ENCODE measurements around the gene KATNAL2. TPM values are rescaled to one million over a fixed set of nuclear protein-coding genes. Genes with fewer than 3 reads are reported as not detected.
A peak's percentile ranks its signal among the peaks of the same experiment; 100 is the strongest.

The KATNAL2 gene
- total RNA-seq, 2 donors from 2014 or later: 1.3 to 2.2 TPM

GRCh38 chr18:47081578-47081977 lies 164.2 kb downstream of the KATNAL2 start:
- H3K27me3 ChIP-seq: no peaks in the 10 kb centered on the region
- no peak for TF ChIP-seq CTCF (IDR thresholded peaks at IDR 0.05)
- no peak for DNase-seq
- no peak overlapping the region for H3K4me3 ChIP-seq
- no peaks in the 10 kb centered on the region for H3K4me1 ChIP-seq
- no peaks in the 10 kb centered on the region for H3K9me3 ChIP-seq
- no peak overlapping the region for H3K9ac ChIP-seq (ENCODE audit: low read depth in 2 of 2, low read length in 2 of 2)
- no peak overlapping the region for H3K27ac ChIP-seq
- H3K36me3 ChIP-seq: no peaks in the 10 kb centered on the region
- intact Hi-C loops (cut with DNase I): no loop called here

GRCh38 chr18:47087676-47088075 lies 170.3 kb downstream of the KATNAL2 start:
- no peak for TF ChIP-seq CTCF (IDR thresholded peaks at IDR 0.05)
- H3K36me3 ChIP-seq: no peaks in the 10 kb centered on the region
- no peak for DNase-seq
- H3K4me3 ChIP-seq: no peak overlapping the region
- no peaks in the 10 kb centered on the region for H3K4me1 ChIP-seq
- H3K27ac ChIP-seq: no peak overlapping the region
- H3K27me3 ChIP-seq: no peaks in the 10 kb centered on the region
- intact Hi-C loops (cut with DNase I): no loop called here
- no peak overlapping the region for H3K9ac ChIP-seq (ENCODE audit: low read depth in 2 of 2, low read length in 2 of 2)
- no peaks in the 10 kb centered on the region for H3K9me3 ChIP-seq

- no peak overlapping the region for H3K4me3 ChIP-seq
- no peak overlapping the region for H3K9ac ChIP-seq (ENCODE audit: low read depth in 2 of 2, low read length in 2 of 2)
- no peak for TF ChIP-seq CTCF (IDR thresholded peaks at IDR 0.05)
- intact Hi-C loops (cut with DNase I): no loop called here
- no peak for DNase-seq
- no peaks in the 10 kb centered on the region for H3K36me3 ChIP-seq
- H3K27ac ChIP-seq: no peak overlapping the region
- no peaks in the 10 kb centered on the region for H3K4me1 ChIP-seq
- no peaks in the 10 kb centered on the region for H3K27me3 ChIP-seq
- no peaks in the 10 kb centered on the region for H3K9me3 ChIP-seq
Measured at GRCh38 chr18:47095810-47096209, 178.4 kb downstream of the KATNAL2 start.

GRCh38 chr18:47100212-47100831 lies 182.9 kb downstream of the KATNAL2 start:
- H3K4me3 ChIP-seq: no peak overlapping the region
- no peaks in the 10 kb centered on the region for H3K36me3 ChIP-seq
- no peaks in the 10 kb centered on the region for H3K27me3 ChIP-seq
- intact Hi-C loops (cut with DNase I): loop anchor here (5.0 to 10.0 kb wide), 3 partner anchors 107 to 652 kb away; no protein-coding TSS in a partner anchor
- H3K4me1 ChIP-seq: no peaks in the 10 kb centered on the region
- TF ChIP-seq CTCF (IDR thresholded peaks at IDR 0.05): peak; percentile 60
- no peaks in the 10 kb centered on the region for H3K9me3 ChIP-seq
- no peak overlapping the region for H3K9ac ChIP-seq (ENCODE audit: low read depth in 2 of 2, low read length in 2 of 2)
- peak; percentile 57 for DNase-seq
- no peak overlapping the region for H3K27ac ChIP-seq

GRCh38 chr18:47108373-47108772 lies 191.0 kb downstream of the KATNAL2 start:
- no peak for TF ChIP-seq CTCF (IDR thresholded peaks at IDR 0.05)
- H3K27ac ChIP-seq: no peak overlapping the region
- DNase-seq: no peak
- intact Hi-C loops (cut with DNase I): loop anchor here (10.0 kb wide), 1 partner anchor 176 kb away; no protein-coding TSS in a partner anchor
- H3K9ac ChIP-seq (ENCODE audit: low read depth in 2 of 2, low read length in 2 of 2): no peak overlapping the region
- no peaks in the 10 kb centered on the region for H3K36me3 ChIP-seq
- no peak overlapping the region for H3K4me3 ChIP-seq
- H3K9me3 ChIP-seq: no peaks in the 10 kb centered on the region
- H3K4me1 ChIP-seq: no peaks in the 10 kb centered on the region
- no peaks in the 10 kb centered on the region for H3K27me3 ChIP-seq

All from colonic mucosa (tissue), 4 donors.